ENCODE data around the gene NWD2. TPM values are rescaled to one million over a fixed set of nuclear protein-coding genes. Genes with fewer than 3 reads are reported as not detected.

The NWD2 gene
- total and polyA plus RNA-seq, 7 donors, result under 0.01 to 2.3 (median 0.35) TPM

DNA sequence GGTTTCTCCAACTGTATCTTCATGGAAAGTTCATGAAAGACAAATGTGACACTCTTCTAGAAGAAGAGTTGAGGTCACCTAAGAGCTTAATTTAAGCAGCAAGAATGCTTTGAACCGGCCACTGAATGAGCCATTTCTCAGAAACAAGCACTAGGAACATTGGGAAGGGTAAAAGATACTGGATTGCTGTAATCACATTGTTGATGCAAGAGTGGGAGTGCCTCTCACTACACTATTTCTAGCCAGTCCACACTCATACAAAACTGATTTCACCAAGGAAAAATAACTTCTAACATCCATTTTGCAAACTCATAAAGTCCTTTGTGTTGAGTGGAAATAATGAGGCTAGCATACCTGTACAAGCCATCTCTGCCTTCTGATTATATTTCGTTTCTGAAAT, 221.3 kb downstream of the NWD2 start:
- H3K27ac ChIP-seq, result no peak overlapping the region

DNA sequence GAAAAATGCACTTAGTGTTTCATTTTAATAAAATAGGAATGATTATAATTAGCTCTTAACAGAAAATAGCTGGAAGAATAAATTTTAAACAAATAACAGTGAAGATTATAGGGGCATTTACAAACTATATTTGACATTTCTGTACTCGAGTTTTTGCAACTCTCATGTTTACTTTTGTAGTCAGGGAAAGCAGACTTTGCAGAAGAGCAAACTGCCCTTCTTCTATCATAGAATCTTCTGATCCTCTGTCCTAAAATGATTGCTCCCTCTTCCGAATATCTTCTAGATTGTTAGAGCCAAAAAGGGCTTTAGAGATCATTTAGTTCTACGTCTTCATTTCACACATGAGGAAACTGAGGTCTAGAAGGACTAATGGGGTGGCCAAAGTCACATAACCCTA, 222.7 kb downstream of the NWD2 start:
- TF ChIP-seq POLR2AphosphoS5 (IDR thresholded peaks at IDR 0.05), result no peak
- TF ChIP-seq, protein P1, sequence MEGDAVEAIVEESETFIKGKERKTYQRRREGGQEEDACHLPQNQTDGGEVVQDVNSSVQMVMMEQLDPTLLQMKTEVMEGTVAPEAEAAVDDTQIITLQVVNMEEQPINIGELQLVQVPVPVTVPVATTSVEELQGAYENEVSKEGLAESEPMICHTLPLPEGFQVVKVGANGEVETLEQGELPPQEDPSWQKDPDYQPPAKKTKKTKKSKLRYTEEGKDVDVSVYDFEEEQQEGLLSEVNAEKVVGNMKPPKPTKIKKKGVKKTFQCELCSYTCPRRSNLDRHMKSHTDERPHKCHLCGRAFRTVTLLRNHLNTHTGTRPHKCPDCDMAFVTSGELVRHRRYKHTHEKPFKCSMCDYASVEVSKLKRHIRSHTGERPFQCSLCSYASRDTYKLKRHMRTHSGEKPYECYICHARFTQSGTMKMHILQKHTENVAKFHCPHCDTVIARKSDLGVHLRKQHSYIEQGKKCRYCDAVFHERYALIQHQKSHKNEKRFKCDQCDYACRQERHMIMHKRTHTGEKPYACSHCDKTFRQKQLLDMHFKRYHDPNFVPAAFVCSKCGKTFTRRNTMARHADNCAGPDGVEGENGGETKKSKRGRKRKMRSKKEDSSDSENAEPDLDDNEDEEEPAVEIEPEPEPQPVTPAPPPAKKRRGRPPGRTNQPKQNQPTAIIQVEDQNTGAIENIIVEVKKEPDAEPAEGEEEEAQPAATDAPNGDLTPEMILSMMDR (IDR thresholded peaks at IDR 0.05), result no peak
- intact Hi-C loops (cut with DNase I), result no loop called here
- DNase-seq, result no peak
- 65 to 67% methylated on average over 3 of the region's 3 CpGs for WGBS, 2 donors
- H3K27me3 ChIP-seq, result no peaks in the 10 kb centered on the region
- no peaks in the 10 kb centered on the region for H3K36me3 ChIP-seq
- H3K27ac ChIP-seq, result no peak overlapping the region
- H3K4me3 ChIP-seq, result no peak overlapping the region
- H3K4me1 ChIP-seq, result no peaks in the 10 kb centered on the region
- no peaks in the 10 kb centered on the region for H3K9me3 ChIP-seq

More for the DNA sequence above, 221.3 kb downstream of the NWD2 start:
- Histone ChIP-seq H3K9me3 (no peaks in the 10 kb centered on the region), H3K27me3 (no peaks in the 10 kb centered on the region), H3K4me3 (no peak overlapping the region), H3K4me1 (no peaks in the 10 kb centered on the region), H3K36me3 (no peaks in the 10 kb centered on the region)
- 48 to 90% methylated on average over 2 of the region's 2 CpGs for WGBS, 2 donors
- TF ChIP-seq EP300 (IDR thresholded peaks at IDR 0.05) (no peak), POLR2AphosphoS5 (IDR thresholded peaks at IDR 0.05) (no peak), POLR2A (IDR thresholded peaks at IDR 0.05) (no peak)
- TF ChIP-seq, protein P1 (IDR thresholded peaks at IDR 0.05), result no peak
- intact Hi-C loops (cut with DNase I), result no loop called here
- DNase-seq, result no peak

DNA sequence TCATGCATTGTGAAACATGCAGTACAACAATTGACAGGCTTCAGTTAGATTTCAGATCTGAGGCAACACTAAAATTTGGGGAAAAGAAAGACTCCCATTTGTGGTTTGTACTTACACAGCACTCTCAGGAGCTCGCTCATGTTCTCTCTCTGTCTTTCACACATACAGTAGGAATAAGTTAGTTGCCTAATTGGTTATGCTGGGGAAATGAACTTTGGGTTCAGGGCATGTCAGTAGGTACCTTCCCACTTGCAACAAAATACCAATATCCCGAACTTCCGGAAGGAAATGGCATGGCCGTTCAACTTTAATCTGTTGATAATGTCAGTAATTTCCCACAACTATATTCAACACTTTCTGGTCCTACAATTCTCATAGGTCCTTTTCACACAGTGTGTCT, 223.3 kb downstream of the NWD2 start:
- H3K27me3 ChIP-seq, result no peaks in the 10 kb centered on the region
- DNase-seq, result no peak
- H3K4me1 ChIP-seq, result no peaks in the 10 kb centered on the region
- no peak overlapping the region for H3K27ac ChIP-seq
- no peaks in the 10 kb centered on the region for H3K9me3 ChIP-seq
- H3K4me3 ChIP-seq, result no peak overlapping the region
- WGBS, 2 donors, result 39 to 77% methylated on average over 4 of the region's 4 CpGs
- TF ChIP-seq, protein P1 (IDR thresholded peaks at IDR 0.05), result no peak
- no peak for TF ChIP-seq POLR2AphosphoS5 (IDR thresholded peaks at IDR 0.05)
- no peak for TF ChIP-seq POLR2A (IDR thresholded peaks at IDR 0.05)
- intact Hi-C loops (cut with DNase I), result no loop called here
- H3K36me3 ChIP-seq, result no peaks in the 10 kb centered on the region

DNA sequence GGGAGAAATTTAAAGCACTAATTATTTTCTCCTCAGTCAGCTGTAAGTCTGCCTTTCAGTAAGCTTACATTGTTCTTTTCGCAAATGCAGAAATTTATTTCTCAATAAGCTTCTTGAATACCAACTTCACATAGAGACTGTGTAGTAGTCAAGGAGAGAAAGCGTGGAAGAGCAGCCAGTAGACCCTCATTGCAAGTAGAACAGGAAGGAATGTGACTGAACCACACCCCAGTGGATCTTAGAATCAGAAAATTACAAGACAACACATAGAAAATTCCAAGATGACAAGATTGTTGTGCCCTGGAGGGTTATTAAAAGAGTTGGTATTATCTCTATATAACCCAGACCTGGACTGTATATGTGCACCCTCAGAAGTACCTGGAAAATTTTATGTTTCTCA, 224.7 kb downstream of the NWD2 start:
- no peaks in the 10 kb centered on the region for H3K4me1 ChIP-seq
- H3K36me3 ChIP-seq, result no peaks in the 10 kb centered on the region
- DNase-seq, result no peak
- WGBS, 2 donors, result 89 to 93% methylated on average over 2 of the region's 2 CpGs
- intact Hi-C loops (cut with DNase I), result no loop called here
- H3K27me3 ChIP-seq, result no peaks in the 10 kb centered on the region
- no peak overlapping the region for H3K4me3 ChIP-seq
- H3K9me3 ChIP-seq, result no peaks in the 10 kb centered on the region
- no peak overlapping the region for H3K27ac ChIP-seq
- TF ChIP-seq POLR2AphosphoS5 (IDR thresholded peaks at IDR 0.05) (no peak), POLR2A (IDR thresholded peaks at IDR 0.05) (no peak), EP300 (IDR thresholded peaks at IDR 0.05) (no peak)
- TF ChIP-seq, protein P1 (IDR thresholded peaks at IDR 0.05), result no peak

DNA sequence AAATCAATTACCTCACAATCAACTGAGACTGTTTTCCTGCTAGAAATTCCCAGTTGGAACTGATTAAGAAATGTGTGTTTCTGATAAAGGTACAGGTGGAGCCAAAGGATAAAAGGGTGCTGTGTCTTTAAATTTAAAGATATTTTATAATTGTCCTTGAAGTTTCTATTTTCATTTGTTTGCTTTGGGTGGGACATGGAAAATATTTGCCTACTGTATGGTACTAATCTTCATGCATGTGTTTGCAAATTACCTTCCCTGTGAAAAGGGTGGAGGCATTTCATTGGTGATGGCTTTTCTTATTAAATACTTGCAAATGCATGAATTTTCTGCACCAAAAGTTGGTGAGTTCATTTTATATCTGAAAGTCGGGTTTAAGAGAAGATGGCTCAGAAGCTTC, 225.7 kb downstream of the NWD2 start:
- H3K36me3 ChIP-seq, result no peaks in the 10 kb centered on the region
- no peak overlapping the region for H3K27ac ChIP-seq
- no peaks in the 10 kb centered on the region for H3K4me1 ChIP-seq
- no peaks in the 10 kb centered on the region for H3K27me3 ChIP-seq
- TF ChIP-seq, protein P1 (IDR thresholded peaks at IDR 0.05), result no peak
- TF ChIP-seq EP300 (IDR thresholded peaks at IDR 0.05) (no peak), POLR2AphosphoS5 (IDR thresholded peaks at IDR 0.05) (no peak), POLR2A (IDR thresholded peaks at IDR 0.05) (no peak)
- 14 to 65% methylated on average over 1 of the region's 1 CpG for WGBS, 2 donors
- intact Hi-C loops (cut with DNase I), result no loop called here
- no peak overlapping the region for H3K4me3 ChIP-seq
- H3K9me3 ChIP-seq, result no peaks in the 10 kb centered on the region
- no peak for DNase-seq
